GM18909 (cell line): ENCODE data around the gene KLHL33.

Source experiments
- ATAC-seq: cut with Tn5 transposase; IDR thresholded peaks from one replicate; pipeline ENCODE4 v1.9.1; 2021; ENCODE audit warnings: mild to moderate bottlenecking; ENCODE audit not compliant: unreplicated experiment, poor library complexity

KLHL33 gene

GRCh38 chr14:20435582-20436362, at the start of gene KLHL33:
Gene KLHL33, minus strand, starts transcription at chr14:20436166. Its CDS starts 355 bp downstream, at chr14:20435811.
- ATAC-seq, result no peak

- ATAC-seq, result no peak
Observed at GRCh38 chr14:20482382-20482781, 46.4 kb upstream of the KLHL33 start.

- ATAC-seq, result no peak
Observed at GRCh38 chr14:20478894-20479293, 42.9 kb upstream of the KLHL33 start.

- ATAC-seq, result no peak
Observed at GRCh38 chr14:20477211-20477876, 41.4 kb upstream of the KLHL33 start.

GRCh38 chr14:20476776-20477175, 40.8 kb upstream of the KLHL33 start:
- no peak for ATAC-seq

GRCh38 chr14:20472536-20473169, 36.7 kb upstream of the KLHL33 start:
- ATAC-seq, result no peak

- ATAC-seq, result no peak
Observed at GRCh38 chr14:20470603-20470901, 34.6 kb upstream of the KLHL33 start.

- peak; percentile 38 for ATAC-seq
Observed at GRCh38 chr14:20469890-20470602, 34.1 kb upstream of the KLHL33 start.

- ATAC-seq, result peak; percentile 96
Observed at GRCh38 chr14:20469242-20469889, 33.4 kb upstream of the KLHL33 start, which contains the start of gene PNP. Gene PNP, plus strand, starts transcription at chr14:20469406. Its CDS starts 119 bp downstream, at chr14:20469525.

GRCh38 chr14:20468764-20469241, 32.8 kb upstream of the KLHL33 start:
- peak; percentile 13 for ATAC-seq

GRCh38 chr14:20461225-20462141, 25.5 kb upstream of the KLHL33 start, which contains the start of gene PIP4P1:
Gene PIP4P1, minus strand, starts transcription at chr14:20461434. Its CDS starts 109 bp downstream, at chr14:20461325.
- peak; percentile 95 for ATAC-seq

GRCh38 chr14:20460458-20461224, 24.7 kb upstream of the KLHL33 start:
- ATAC-seq, result peak; percentile 4

GRCh38 chr14:20458031-20458789, 22.2 kb upstream of the KLHL33 start:
- ATAC-seq, result no peak

GRCh38 chr14:20456971-20457370, 21.0 kb upstream of the KLHL33 start:
- no peak for ATAC-seq

GRCh38 chr14:20455355-20456300, 19.7 kb upstream of the KLHL33 start:
- peak; percentile 59 for ATAC-seq
